Colon (tissue), 2 donors: ENCODE measurements around the gene ZZZ3.
"Not testable (repeated sequence)": the region's sequence is repeated elsewhere in the genome, so short reads cannot be mapped to it uniquely, and the experiment has no call there.

ENCODE experiments used
- FAIRE-seq: peaks from 2 replicates; lab custom pipeline; 2012; peaks lifted over from hg19 to GRCh38; lab: Jason Lieb, UNC
- donor health status: control.
- donor health status: control.

ZZZ3 gene

DNA sequence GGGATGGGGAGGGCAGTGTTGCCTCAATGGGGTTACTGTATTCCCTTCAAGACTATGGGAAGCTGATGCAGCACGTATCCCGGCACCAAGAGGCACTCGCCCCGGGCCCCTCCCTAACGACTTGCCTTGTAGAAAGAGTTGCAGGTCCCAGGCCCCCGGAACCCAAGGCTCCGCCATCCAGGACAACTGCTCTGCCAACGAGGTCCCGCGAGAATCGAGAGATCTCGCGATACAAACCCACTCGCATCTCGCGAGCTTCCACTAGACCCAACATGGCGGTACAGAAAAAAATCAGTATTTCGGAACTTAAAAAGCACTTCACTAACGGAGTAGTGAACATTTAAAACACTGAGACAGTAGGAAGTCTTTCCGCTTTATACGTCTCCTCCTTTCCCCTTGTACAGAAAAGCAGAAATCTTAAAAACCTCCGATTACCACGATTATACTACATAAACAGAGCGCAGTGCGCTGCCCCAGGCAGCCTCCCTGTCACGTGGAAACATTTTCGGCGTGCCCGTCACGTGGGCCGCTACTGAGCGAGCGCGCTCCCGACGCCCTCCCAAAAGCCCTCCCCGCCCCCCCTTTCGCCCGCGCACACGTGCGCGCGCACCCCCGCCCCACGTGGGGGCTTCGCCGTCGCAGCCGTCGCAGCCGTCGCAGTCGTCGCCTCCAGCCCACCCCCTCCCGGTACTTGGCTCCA lies at the start of gene ZZZ3:
Gene ZZZ3 (minus strand): TSS at position 199 of the 700 bp plus-strand sequence. CDS start 49,304 bp downstream, outside the sequence.
- FAIRE-seq = no peak

- no peak for FAIRE-seq
These were observed 49.6 kb upstream of the ZZZ3 start for GRCh38 chr1:77732090-77732489.

GRCh38 chr1:77725706-77726105 lies 43.2 kb upstream of the ZZZ3 start:
- no peak for FAIRE-seq

DNA sequence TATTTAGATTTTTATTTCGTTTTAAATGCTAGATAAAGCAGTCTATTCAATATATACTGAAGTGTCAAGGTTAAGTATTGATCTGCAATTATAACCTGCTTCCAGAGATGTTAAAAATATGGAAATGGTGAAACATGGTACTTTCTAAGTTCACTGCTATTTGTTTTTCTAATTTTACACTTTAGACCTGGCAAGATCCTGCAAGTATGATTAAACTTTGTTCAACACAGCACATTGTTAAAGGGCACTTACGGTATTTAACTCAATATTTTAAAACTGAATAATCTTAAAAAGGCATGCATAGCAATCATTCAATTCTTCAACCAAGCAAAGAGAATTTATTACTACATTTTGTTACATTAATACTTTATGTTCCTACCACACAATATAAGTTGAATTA lies 35.7 kb upstream of the ZZZ3 start:
- FAIRE-seq = no peak

GRCh38 chr1:77716065-77716464 lies 33.6 kb upstream of the ZZZ3 start:
- FAIRE-seq = no peak

- no peak for FAIRE-seq
These were observed 27.3 kb upstream of the ZZZ3 start for GRCh38 chr1:77709727-77710126.

DNA sequence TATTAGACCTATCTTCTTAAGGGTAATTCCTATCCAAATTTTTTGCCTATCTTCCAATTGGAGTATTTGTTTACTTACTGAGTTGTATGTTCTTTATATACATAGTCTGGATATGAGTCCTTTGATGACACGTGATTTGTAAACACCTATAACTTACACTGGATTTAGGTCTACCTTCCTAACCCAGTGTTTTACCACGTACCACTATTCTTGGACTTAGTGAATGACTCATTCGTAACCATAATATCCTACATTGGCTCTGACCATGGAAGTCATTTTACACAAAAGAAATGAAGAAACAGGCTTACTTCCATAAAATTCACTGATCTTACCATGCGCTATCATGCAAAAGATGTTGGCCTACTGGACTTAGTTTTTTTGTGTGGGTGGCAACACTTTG lies 23.9 kb upstream of the ZZZ3 start:
- FAIRE-seq = no peak

- FAIRE-seq = no peak
These were observed 22.3 kb upstream of the ZZZ3 start for GRCh38 chr1:77704736-77705135.

DNA sequence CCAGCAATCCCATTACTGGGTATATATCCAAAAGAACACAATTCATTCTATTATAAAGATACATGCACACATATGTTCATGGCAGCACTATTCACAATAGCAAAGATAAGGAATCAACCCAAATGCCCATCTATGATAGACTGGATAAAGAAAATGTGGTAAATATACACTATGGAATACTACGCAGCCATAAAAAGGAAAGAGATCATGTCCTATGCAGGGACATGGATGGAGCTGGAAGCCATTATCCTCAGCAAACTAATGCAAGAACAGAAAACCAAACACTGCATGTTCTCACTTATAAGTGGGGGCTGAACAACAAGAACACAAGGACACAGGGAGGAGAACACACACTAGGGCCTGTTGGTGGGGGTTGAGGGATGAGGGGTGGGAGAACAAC lies 17.2 kb upstream of the ZZZ3 start:
- not testable (repeated sequence) for FAIRE-seq

DNA sequence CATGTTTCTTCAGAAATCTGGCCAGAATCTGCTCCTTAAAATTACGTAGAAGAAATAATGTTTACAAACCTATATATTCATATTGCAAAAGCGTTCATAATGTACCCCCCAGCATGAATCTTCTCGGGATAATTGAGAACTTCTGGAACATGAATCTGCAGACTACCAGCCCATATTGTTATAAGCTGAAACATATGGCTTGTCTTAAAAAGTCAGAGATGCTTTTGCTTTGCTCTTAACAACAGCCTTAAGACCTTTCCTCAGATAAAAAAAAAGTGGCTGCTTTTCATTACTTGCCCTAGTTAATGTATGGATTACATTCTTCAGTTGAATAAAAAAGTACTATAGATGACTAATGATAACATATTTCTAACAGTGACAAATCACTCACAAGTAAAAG lies 15.0 kb upstream of the ZZZ3 start:
- FAIRE-seq = no peak

DNA sequence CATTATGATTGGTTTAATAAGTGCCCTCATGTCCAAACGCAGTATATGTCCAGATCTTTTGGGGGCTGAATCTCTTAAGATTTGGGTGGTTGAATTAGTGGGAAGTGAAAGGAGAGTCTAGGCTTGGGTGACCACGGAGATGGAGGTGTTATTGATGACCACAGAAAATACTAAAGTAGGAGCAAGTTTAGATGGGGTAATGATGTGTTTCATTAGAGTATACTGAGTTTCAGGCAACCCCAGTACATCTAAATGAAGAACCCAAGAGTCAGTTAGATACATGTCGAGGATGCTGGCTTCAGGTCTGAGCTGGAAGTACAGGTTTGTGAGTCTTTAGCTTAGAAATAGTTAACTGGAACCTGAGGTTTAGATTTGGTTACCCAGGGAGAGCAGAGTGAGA lies 6.5 kb upstream of the ZZZ3 start:
- FAIRE-seq = no peak

GRCh38 chr1:77687519-77687906 lies 5.1 kb upstream of the ZZZ3 start:
- no peak for FAIRE-seq

DNA sequence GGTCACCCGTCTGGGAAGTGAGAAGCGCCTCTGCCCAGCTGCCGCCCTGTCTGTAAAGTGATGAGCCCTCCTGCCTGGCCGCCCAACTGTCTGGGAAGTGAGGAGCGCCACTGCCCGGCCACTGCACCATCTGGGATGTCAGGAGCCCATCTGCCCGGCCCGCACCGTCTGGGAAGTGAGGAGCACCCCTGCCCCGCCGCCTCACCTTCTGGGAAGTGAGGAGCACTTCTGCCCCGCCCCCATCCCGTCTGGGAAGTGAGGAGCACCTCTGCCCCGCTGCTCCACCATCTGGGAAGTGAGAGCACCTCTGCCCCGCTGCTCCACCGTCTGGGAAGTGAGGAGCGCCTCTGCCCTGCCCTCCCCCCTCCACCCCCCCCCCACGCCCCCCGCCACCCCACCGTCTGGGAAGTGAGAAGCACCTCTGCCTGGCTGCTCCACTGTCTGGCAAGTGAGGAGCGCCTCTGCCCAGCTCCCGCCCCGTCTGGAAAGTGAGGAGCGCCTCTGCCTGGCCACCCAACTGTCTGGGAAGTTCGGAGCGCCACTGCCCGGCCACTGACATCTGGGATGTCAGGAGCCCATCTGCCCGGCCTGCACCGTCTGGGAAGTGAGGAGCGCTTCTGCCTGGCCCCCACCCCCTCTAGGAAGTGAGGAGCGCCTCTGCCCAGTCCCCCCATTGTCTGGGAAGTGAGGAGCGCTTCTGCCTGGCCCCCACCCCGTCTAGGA lies 4.5 kb upstream of the ZZZ3 start:
- no peak for FAIRE-seq

DNA sequence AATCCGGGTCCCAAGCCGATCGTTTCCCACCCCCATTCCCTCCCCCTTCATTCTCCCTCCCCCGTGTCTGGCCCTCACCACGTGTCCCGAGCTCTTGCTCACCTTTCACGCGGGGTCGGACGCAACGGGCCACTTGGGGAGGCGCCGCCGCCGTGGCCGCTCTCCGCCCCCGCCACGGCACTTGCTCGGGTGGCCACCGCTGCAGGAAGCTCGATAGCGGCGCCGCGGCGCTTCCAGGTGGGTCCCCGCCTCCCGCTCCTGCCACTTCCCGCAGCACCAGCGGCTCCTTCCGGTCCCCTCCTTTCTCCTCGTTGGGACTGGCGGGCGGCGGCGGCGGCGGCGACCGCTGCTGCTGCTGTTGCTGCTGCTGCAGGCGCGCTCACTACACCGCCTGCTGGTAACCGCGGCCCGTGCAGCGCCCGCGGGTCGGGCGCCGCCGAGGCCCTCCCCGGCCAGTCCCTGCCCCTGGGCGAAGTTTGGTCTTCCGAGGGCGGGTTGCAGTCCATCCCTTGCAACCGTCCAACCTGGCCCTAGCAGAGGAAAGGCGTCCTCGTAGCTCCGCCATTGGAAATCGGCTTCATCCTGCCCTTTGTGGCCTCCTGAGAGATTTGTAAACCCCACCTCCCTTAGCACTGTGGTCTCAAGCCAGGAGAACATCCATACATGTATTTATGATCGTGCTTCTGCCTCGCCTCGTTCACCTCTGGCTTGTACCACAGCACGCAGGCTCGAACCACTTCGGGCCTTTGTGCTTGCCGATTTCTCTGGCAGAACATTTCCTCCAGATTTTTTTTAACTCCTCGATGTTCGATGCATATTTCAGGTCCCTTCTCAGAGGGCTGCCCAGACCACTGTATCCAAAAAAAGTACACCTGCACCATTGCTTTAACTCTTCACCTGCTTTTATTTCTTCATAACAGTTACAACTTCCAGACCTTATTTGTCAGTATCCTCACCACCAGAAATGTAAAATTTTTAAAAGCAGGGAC lies 996 bp upstream of the ZZZ3 start:
- FAIRE-seq = no peak

GRCh38 chr1:77680173-77680572 lies 2.3 kb downstream of the ZZZ3 start:
- no peak for FAIRE-seq

DNA sequence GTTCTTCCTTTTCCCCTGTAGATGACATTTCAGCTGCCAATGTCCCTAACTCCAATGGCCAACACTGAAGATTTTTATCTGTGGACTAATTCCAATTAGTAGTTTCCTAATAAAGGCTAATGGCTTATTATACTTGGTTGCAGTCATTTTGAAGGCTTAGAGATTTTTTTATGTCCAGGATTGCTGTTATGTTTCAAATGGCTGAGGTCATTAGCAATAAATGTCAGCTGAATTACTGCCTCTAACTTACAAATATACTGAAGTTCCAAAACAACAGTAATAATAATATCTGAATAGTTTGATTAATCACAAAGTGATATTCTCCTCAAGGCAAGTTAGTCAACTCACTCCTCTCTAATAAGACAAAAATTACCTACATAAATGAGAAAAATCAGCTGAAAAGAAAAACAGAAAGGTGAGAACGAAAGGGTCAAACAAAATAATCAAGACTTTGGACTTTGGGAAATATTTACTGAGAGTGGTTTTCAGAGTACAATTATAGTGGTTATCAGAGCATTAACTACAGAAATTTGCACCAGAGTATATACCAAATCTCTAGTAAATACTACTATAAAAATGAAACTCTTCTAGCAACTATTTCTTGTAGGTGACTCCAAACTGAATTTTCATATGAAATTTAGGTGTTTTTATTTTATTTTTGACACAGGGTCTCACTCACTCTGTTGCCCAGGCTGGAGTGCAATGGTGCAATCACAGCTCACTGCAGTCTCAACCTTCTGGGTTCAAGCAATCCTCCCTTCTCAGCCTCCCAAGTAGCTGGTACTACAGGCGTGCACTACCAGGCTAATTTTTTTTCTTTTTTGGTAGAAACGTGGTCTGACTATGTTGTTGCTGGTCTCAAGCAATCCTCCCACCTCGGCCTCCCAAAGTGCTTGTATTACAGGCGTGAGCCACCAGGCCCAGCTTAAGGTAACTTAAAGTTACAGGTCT lies 3.5 kb downstream of the ZZZ3 start:
- no peak for FAIRE-seq

- not testable (repeated sequence) for FAIRE-seq
These were observed 7.7 kb downstream of the ZZZ3 start for GRCh38 chr1:77674807-77675206.

DNA sequence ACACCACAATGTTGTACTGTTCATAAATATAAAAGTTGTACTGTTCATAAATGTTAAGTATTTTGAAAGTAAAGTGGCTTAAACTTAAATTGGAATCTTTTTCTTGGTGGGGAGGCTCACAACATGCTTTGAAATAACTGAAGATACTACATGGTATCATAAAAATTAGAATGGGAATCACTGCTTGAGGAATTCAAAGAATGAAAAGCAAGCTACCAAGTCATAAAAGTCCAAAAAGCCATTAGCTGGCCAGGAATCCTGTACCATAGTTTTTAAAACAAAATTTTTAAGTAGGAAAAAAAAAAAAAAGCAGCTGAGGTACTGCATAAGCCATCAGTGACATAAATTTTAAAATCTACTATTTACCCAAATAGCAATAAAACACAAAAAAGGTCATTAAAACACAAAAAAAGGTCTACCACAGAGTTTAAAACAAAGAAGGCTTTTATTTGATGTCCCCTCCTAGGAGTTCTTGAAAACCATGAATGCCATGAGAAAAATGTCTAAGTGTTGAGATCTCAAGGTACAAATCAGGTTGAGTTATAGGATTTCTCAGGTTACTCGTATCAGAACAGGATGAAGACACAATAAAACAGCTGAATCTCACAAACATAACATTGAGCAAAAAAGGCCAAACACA lies 8.6 kb downstream of the ZZZ3 start:
- FAIRE-seq = no peak

- no peak for FAIRE-seq
These were observed 9.4 kb downstream of the ZZZ3 start for GRCh38 chr1:77673030-77673429.

DNA sequence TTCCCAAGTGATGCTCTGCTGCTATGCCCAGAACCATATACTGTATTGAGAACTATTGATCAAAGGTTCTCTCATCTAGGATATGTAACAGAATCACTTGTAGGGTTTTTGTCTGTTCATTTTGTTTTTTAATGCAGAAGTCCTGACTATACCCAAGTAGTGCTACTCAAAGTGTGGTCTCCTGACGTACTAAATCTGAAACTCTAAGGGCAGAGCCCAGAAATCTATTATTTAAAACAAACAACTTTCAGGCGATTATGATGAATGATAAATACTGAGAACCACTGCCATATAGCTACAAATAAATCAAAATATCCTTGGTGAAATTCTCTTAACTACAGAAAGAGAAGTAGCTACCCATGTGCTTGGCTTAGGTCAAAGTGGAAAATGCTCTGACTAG lies 10.1 kb downstream of the ZZZ3 start:
- no peak for FAIRE-seq

DNA sequence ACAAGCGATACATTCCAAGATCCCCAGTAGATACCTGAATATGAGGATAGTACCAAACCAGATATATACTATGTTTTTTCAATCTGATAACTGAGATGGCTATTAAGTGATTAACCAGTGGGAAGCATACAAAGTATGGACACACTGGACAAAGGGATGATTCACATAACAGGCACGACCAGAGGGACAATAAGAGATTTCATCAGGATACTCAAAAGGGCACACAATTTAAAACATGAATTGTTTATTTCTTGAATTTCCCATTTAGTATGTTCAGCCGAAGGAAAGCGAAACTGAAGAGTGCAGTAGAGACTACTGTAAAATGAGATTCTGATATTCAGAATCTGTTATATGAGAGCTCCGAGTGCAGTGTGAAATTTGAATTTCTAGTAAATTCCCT lies 10.6 kb downstream of the ZZZ3 start:
- FAIRE-seq = no peak
